HG03064 (cell line): Measurements from ENCODE around the gene TTYH3.
"Not testable (repeated sequence)": the region's sequence is repeated elsewhere in the genome, so short reads cannot be mapped to it uniquely, and the experiment has no call there.

ENCODE experiments used
- ATAC-seq: cut with Tn5 transposase; IDR thresholded peaks from one replicate; pipeline ENCODE4 v1.9.1; 2021; ENCODE audit warnings: low read depth; ENCODE audit not compliant: unreplicated experiment

Gene TTYH3

DNA sequence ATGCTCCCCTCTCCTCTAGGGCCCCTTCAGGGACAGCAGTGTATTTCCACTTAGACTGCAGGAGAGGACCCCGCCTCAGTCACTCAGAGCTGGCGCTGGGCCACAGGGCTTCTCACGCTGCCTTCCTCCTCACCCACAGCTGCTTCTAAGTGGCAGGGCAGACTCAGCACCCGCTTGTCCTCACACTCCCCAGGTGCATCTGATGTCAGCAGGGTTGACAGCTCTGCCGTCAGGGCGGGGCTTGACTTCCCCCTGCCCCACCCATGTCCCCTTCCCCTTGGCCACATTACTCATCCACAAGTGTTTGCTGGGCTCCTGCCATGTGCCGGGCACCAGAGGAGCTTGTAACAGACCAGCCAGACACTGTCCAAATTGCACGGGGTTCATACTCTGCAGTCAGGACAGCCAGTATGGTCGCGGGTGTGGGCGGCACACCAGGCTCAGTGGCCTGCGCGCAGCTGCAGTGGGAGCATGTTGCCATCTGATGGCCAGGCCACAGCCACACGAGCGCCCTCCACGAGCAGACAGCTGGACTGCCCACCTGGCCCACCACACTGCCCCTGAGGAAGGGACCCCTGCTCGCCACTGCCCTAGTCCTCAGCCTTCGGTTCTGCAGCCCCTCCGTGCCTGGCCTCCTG lies 29.3 kb upstream of the TTYH3 start:
- ATAC-seq = no peak

DNA sequence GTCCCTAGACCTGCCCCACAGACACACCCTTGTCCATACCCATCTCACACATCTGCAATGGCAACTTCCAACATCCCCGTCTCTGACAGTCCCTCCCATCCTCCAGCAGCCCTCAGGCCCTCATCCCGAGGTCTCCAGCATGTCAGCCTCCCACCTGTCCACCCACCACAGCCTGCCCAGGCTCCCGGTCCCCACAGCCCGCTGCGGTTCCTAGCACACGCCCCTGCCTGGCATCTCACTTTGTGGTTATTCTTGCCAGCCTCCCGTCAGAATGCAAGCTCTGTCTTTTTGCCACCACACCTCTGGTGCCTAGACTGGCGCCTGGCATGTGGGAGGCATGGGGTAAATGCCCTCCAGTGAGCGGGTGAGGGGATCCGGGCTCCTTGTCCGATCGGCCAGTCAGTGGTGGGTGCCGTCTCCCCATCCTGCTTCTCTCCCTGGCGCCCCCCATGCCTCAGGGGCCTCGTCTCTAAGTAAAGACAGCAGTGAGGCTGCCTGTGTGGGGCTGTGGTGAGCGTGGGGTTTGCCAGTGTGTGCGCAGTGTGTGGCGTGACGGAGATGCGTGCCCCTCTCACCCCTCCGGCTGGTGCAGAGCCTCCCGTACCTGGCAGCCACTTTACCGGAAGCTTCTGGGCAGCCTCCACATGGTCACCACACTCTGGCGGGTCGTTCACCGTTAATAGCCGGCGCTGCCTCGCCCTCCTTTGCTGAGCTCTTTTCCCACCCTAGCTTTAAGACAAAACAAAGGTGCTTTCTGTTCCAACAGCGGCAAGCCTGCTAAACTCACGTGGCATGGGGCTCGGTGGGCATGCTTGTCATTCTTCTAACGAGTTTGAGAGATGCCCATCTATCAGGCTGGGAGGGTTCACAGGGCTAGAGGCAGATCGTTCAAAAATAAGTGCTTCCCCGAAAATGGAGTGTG lies 28.5 kb upstream of the TTYH3 start:
- no peak for ATAC-seq

DNA sequence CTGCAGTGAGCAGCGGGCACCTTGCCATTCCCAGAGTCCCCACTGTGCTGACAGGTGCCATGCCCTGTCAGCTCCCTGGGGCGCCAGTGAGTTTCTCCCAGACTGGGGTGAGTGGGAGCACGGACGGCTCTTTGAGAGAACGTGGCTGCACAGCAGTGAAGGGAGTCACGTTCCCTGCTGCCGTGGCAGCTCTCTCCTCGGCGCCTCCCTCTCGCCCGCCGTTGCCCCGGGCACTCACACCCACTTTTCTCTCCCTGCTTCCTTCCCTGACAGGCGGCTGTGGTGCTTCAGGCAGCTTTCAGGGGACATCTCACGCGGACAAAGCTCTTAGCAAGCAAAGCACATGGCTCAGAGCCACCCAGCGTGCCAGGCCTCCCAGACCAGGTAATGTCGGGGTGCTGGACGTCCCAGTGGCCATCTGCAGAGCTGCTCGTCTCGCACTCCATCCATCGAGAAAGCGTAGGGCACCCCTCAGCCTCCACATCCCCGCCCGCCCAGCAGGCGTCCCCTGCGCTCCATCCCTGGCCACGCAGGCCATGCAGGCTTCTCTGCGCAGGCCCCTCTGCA lies 27.1 kb upstream of the TTYH3 start:
- no peak for ATAC-seq

DNA sequence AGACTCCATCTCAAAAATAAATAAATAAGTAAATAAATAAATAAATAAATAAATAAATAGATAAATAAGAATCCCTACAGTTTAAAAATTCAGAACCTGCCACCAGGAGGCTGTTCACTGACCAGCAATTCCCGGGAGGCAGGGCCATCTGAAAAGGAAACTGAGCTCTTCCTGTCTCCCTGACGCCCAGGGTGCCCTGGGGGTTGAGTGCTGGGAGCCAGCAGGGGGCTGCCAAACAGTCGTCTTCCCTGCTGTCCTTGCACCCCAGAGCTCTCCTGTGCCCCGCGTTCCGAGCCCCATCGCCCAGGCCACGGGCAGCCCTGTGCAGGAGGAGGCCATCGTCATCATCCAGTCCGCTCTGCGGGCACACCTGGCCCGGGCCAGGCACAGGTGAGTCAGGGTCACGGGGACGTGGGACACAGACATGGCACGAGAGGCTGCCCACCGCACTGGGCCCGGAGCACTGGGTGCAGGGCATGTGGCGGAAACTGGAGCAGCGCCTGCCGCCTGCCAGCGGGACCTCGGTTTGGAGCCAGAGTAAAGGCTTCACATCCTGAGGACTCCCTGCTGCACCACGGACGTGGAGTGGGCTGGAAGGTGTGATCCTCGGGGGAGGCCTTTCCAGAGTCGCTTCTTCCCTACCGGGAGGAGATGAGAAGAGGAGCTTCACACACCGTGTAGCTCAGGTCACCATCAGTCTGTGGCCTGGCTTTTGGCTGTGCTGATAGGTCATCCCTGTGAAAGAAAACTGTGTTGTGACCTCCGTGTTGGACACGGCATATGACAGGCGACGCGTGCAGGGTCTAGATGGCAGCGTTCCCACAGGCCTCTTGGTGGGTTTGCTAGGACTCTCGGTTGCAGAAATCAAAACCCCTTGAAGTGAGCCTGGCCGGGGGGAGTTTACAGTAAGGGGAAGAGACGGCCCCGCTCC lies 25.9 kb upstream of the TTYH3 start:
- no peak for ATAC-seq

DNA sequence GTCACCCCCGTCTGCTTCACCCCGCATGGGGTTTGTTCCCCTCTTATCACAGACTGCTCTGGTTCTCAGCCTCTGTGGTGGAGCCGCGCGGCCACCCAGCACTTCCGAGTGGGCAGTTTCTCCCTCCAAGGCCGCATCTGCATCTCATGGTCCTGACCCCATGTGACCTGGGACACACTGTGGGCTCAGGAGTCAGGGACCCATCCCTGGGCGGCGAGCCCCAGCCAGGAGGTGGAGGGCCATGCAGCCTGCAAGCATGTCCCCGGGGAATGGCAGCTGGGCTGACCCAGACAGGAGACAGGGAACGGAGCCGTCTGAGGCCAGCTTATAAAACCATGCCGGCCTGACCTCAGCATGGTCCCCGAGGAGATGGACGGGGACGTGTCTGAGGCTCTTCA lies 25.2 kb upstream of the TTYH3 start:
- ATAC-seq = no peak

DNA sequence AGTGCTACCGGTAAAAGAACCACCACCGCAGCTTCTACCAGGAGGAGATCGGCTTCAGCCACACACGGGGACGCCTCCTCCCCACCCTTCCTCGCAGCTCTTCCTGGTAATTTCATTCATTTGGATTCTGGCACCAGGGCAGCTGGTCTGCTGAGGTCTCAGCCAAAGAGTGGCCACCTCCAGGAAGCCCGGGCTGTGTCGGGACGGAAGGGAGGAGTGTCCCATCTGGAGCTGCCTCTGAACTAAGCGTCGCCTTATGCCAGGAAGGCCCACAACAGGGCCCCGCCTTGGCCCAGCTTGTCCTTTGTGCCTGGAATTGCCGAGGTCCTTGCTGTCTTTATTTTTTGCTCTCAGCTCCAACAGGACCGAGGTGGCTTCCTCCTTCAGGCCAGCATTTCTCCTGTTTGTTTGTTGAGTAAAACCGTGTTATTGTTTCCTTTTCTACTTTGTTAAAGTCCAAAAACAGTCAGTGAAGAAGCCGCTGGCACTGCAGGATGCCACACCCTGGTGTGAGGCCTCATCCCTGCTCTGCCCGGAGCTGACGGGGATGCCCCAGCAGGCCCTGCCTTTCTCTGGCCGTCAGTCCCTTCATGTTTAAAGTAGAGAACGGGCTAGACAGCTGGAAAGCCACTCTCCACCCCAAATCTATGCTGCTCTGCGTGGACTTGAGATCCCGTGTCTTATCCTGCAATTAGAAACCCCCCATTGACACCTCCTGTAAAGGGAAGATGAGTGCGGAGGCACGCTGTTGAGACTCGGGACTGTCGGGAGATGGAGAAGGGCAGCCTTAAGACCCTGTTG lies 24.5 kb upstream of the TTYH3 start:
- ATAC-seq = no peak

DNA sequence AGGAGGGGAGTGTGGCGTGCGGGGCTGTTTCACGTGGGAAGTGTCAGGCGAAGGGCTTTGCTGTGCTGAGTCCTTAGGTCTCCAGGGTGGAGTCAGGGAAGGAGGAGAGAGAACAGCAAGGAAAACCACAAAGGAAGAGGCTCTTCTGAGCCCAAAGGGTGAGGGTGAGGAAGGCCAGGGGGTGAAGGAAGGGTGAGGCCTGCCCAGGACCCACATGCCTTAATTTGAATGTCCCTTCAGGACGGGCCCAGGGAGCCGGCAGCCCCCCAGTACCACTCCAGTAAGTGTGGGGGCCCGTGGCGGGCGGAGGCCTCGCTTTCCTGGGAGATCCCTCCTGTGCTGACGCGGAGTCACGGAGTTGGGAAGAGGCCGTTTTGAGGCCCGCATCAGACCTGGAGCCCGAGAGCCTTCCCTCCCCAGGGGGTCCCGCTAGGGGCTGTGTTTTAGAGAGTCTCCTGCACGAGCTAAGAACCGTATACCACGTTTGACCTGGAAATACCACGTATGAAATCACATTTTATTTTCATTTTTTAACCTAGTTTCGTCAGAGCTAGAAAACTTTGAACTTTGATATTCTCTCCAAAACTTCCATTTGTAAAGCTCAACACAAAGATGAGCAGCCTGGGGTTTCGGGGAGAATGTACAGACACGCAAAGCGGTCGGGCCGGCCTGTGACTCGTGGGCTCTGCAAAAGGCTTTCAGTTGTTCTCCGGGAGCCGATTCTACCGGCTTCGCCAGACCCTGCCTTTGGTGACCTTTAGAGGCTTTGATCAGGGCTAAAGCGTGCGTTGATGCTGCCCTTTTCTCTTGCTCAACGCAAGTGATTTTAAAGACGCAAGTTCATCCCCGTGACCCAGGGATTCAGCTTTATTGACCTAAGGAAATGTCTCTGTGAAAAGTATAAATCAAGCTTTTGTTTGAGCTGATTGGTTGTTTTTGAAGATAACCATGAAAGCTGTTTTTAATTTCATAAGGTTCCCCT lies 23.6 kb upstream of the TTYH3 start:
- ATAC-seq = no peak

DNA sequence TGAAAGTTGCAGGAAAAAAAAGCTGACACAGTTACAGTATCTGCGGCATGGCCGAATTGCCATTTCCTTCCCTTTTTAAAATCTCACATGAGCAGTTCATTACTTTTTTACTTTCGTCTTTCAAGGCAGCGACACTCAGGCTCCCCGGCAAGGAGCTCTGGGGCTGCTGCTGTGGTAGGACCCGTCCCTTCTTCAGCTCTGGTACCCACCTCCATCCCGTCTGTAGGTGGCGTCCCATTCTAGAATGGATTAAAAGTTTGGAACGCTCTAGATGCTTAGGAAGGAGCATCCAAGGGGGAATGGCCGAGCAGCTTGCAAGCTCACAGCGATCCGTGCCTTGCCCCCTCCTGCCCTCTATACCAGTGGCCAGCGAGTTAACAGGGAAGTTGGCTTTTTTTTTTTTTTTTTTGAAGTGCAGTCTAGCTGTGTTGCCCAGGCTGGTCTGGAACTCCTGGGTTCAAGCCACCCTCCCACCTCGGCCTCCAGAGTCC lies 22.8 kb upstream of the TTYH3 start:
- ATAC-seq = no peak

DNA sequence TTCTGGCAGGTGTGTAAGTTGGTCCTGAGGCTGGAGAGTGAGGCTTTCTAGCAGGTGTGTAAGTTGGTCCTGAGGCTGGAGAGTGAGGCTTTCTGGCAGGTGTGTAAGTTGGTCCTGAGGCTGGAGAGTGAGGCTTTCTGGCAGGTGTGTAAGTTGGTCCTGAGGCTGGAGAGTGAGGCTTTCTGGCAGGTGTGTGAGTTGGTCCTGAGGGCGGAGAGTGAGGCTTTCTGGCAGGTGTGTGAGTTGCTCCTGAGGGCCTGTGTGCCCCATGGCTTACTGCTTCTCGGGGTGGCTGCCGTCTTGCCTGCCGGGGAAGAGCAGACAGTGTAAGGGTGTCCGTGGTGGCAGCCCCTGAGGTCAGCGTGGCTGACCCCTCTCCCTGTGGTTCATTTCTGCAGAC lies 22.1 kb upstream of the TTYH3 start:
- ATAC-seq = not testable (repeated sequence)

DNA sequence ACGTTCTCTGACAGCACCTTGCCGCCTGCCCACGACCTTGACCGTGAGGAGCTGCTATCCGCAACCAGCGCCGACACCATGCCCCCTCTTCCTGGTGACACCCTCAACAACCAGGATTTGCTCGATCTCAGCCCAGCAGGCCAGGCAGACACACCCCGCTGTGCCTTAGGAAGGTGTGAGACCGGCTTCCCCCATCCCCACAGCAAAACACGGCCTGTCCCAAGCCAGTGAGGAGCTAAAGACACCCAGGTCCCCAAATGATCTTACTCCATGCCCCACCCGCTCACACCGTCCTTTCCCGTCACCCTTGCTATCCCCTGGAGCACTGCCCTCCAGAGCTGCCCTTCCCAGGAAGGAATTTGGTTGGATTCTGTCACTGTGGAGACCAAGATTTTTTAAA lies 21.3 kb upstream of the TTYH3 start:
- ATAC-seq = no peak

DNA sequence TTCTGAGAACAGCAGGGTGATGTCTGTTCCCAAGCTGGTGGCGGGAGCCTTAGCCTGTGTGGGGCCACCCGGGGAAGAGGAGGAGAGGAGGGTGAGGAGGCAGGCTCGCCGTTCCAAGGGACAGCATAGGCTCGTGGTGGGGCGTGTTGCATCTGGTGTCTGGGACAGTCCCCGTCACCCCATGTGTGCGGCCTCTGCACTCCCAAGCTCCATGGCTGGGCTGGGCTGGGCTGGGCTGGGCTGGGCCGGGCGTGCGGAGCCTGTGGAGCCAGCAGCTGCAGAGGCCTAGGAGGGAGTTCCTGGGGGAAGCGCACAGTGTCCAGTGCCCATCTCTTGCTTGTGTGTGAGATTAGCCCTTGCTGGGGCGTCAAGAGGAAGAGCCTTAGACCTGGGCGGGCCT lies 20.9 kb upstream of the TTYH3 start:
- ATAC-seq = no peak

DNA sequence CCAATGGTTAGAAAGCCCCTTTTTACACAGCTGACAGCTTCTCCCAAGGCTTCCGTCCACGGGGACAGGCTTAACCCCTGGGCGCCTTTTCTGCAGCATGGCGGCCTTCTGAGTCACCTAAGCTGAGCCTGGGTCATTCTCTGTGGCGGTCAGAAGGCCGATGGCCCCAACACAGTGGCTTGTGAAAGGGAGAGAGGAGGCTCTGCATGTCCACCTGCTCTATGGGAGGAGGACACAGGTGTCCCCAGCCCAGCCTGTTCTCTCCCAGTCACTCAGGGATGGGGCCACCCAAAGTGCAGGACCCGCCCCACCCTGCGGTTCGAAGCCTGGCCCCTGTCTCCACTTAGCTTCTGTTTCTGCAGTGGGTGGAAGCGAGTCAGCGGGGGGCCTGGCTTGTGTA lies 20.4 kb upstream of the TTYH3 start:
- no peak for ATAC-seq

DNA sequence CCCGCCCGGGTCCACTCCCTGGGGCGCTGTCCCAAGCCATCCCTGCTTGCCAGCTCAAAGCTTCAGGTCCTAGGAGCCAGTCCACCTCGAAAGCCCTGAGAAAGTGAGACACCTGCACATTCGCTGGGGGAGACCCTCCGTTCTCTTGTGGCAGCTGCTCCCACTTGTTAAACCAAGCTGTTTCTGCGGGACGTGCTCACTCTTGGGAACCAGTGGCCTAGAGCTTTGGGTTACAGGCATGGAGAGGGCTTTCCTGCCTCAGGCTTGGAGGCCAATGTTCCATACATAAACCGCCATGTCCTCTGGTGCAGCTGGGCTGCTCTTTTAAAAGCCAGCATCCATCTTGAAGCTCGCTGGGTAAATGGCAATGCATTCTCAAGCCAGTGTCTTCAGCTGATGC lies 19.9 kb upstream of the TTYH3 start:
- ATAC-seq = no peak

DNA sequence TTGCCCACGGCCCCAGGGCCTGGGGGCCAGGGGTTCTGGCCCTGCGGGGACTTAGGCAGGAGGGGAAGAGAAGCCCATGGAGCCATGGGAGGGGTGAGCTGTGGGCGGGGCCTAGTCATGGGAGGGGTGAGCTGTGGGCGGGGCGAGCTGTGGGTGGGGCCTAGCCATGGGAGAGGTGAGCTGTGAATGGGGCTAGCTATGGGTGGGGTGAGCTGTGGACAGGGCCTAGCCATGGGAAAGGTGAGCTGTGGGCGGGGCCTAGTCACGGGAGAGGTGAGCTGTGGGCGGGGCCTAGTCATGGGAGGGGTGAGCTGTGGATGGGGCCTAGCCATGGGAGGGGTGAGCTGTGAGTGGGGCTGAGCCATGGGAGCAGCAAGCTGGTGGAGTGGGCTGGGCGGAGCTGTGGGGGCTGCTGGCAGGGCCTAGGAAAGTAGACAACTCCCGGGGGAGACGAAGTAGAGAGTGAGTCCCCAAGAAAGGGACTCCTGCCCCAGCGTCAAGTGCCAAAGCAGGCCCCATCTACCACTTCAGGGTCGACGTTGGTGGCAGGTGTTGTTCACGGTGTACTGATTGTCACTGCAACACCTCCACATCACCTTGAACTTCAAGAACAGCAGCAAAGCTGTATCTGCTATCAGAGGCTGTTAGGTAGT lies 19.2 kb upstream of the TTYH3 start:
- ATAC-seq = no peak

DNA sequence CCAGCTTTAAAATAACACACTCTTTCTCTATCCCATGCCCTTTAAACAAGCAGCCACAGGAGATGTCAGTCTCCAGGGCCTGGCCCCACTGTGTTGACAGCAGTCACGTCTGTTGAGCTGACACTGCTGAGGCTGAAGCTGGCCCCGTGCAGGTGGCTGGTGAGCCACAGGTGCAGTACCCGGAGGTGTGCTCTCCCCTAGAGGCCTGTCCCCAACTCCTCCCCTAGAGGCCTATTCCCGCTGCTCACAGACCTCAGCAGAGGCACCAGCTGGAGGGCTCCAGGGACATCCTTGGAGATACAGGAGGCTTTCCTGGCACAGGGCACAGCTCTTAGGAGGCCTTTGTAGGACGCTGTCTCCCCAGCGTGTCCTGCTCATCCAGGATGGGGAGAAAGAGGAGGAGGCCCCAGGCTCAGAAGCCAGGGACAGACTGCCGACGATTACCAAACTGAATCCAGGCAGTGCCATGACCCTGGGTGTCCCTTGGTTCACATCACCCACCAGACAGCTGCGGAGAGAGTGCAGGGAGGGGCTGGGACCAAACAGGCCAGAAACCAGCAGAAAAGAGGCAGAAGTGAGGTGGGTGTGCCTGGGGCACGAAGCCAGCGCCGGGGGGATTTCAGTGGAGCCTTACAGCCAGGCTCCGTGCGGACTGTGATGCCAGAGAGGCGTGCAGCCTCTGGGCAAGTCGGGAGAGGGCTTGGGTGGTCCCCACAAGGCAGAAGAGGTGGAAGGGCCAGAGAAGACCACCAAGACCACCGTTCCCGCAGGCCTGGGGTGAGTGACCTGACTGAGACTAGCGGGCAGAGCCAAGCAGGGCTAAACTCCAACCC lies 18.5 kb upstream of the TTYH3 start:
- ATAC-seq = no peak

DNA sequence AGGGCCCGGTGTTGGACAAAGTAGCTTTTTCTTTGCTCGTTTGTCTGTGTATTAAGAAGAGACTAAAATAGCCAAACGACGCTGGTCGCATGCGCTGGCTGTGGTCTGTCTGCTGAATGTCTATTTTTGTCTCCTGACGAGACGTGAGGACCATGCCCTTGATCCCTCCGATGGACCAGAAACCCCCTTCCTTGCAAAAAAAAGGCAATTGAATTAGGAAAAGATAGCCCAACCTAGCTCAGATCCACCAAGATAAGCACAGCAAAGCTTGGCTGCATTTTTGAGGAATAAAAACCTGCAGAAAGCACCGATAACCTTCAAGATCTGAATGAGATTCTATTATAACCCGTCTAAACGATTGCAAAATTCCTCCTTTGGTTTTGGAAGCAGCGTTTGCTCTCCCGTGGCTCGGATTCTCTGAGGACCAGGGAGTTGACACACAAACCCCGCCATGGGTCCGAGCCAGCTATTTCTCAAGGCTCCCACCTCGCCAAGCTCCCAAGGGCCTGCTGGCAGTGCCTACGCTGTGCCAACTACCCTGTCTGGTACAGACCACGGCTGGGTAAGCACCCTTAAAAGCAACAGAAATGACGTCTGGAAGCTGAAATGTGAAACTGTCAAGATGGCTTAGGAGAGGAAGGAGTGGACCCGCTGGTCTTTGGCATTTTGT lies 17.7 kb upstream of the TTYH3 start:
- no peak for ATAC-seq
